GM12892 (cell line): ENCODE data around the gene RNF103.

Experiments
- POLR2A ChIP-seq: IDR thresholded peaks from 2 replicates; pipeline ENCODE4 v1.6.1; 2011; ENCODE audit warnings: low read depth, low read length, control low read depth
- POLR2AphosphoS5 ChIP-seq: IDR thresholded peaks from 2 replicates; pipeline ENCODE4 v1.6.1; 2011; ENCODE audit warnings: low read depth, low read length, control low read depth
- TAF1 ChIP-seq: IDR thresholded peaks from 2 replicates; pipeline ENCODE4 v1.6.1; 2011; ENCODE audit warnings: low read depth, mild to moderate bottlenecking, control low read depth, low read length, borderline replicate concordance

- TF ChIP-seq POLR2A, result no peak
- no peak for TF ChIP-seq TAF1
- TF ChIP-seq POLR2AphosphoS5, result no peak
Observed at GRCh38 chr2:86615596-86615995, 8.1 kb downstream of the RNF103 start.
